SIG-M5 treated with dmso at 0.1 percent for 504 hours (cell line): ENCODE results near the gene LRP6.
"Not testable (repeated sequence)": the region's sequence is repeated elsewhere in the genome, so short reads cannot be mapped to it uniquely, and the experiment has no call there.

ENCODE experiments used
- DNase-seq: peaks from one replicate; lab custom pipeline; 2025; ENCODE audit not compliant: unreplicated experiment; lab: John Stamatoyannopoulos, UW

The LRP6 gene

DNA sequence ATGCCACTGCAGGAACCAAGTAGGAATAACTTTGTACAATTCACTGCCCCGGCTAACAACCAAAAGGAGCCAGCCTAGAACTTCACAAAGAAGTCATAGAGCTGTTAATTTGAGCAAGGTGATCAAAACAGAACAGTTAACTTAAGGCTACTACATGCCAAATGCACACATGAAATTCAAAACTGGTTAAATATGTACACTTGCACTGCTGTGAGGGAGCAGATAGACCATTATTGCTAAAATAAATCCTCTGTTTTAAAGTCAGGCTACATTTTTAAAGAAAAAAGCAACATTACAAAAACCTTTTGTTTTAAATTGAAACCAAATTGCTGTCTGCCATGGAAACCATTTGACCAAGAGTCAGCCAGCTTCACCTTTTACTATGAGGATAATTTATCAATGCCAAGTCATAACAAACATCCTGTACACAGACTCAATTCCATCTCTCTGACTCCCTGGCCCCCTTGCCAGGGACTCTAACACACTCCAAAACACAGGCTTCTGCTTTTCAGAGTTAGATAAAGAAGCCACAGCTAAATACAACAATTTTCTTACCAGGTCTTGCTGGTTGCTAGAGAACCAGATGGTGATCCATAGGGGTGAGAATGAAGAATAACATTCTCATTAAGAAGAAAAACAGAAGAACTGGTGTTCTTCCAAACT, 84.0 kb downstream of the LRP6 start:
- no peak for DNase-seq

GRCh38 chr12:12181511-12181910, 85.3 kb downstream of the LRP6 start:
- DNase-seq, result no peak

- no peak for DNase-seq
These were observed 86.3 kb downstream of the LRP6 start for GRCh38 chr12:12180575-12180974.

GRCh38 chr12:12180136-12180535, 86.7 kb downstream of the LRP6 start:
- no peak for DNase-seq

GRCh38 chr12:12178559-12178958, 88.3 kb downstream of the LRP6 start:
- DNase-seq, result no peak

DNA sequence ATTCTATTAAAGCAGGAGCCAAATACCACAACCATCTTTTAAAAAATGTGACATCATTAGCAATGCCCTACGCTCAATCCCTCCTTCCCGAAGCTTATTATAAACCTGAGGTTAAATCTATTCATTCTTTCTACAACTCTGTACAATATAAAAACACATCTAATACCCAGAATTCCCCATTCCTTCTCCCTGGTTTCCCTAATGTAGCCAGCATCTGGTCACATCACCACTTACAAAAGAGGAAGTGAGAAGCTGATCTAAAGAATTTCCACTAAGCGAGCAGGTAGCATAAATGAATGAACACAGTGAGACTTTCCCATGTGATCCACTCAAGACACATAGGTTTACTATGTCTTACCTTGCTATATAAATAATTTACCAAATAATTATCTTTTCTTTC, 90.4 kb downstream of the LRP6 start:
- no peak for DNase-seq

- DNase-seq, result peak; percentile 37
These were observed 94.8 kb downstream of the LRP6 start for GRCh38 chr12:12171991-12172511.

- no peak for DNase-seq
These were observed 99.0 kb downstream of the LRP6 start for GRCh38 chr12:12167847-12168246.

DNA sequence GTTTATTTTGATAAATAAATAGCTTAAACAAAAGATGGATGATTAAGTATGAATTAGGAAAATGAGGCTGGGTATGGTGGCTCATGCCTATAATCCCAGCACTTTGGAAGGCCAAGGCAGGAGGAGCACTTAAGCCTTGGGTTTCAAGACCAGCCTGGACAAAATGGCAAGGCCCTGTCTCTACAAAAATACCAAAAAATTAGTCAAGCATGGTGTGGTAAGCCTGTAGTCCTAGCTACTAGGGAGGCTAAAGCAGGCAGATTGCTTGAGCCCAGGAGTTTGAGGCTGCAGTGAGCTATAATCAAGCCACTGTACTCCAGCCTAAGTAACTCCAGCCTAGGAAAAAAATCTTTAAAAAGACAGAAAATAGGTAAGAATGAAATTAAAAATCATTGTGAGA, 100.1 kb downstream of the LRP6 start:
- no peak for DNase-seq

GRCh38 chr12:12159988-12160387, 106.9 kb downstream of the LRP6 start:
- no peak for DNase-seq

GRCh38 chr12:12158858-12159257, 108.0 kb downstream of the LRP6 start:
- DNase-seq, result no peak

GRCh38 chr12:12157424-12157823, 109.4 kb downstream of the LRP6 start:
- DNase-seq, result no peak

- no peak for DNase-seq
These were observed 110.0 kb downstream of the LRP6 start for GRCh38 chr12:12156828-12157227.

GRCh38 chr12:12156116-12156515, 110.7 kb downstream of the LRP6 start:
- no peak for DNase-seq

GRCh38 chr12:12153596-12153995, 113.2 kb downstream of the LRP6 start:
- DNase-seq, result no peak

DNA sequence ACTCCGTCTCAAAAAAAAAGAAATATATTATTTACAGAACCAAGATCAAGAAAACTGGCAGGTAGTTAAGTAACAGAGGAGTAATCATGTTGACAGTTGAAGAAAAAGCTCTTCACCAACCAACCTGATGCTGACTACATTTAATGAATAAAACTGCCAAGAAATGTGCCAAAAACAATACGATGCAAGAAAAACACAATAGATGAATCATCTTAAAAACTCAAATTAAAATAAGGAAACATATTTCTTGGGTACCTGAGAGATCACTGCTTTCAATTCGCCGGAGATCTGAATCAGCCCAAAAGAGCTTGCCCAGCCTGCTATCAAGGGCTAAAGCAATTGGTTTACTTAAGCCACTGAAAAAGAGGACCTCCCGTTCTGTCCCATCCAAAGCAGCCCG, 119.7 kb downstream of the LRP6 start:
- no peak for DNase-seq

DNA sequence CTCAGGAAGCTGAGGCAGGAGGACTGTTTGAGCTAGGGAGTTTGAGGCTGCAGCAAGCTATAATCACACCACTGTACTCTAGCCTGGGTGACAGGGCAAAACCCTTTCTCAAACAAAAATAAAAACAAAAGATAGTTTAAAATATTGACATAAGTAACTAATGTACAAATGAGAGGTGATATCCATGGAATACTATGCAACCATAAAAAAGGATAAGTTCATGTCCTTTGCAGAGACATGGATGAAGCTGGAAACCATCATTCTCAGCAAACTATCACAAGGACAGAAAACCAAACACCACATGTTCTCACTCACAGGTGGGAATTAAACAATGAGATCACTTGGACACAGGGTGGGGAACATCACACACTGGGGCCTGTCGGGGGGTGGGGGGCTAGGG, 122.3 kb downstream of the LRP6 start:
- DNase-seq, result not testable (repeated sequence)

DNA sequence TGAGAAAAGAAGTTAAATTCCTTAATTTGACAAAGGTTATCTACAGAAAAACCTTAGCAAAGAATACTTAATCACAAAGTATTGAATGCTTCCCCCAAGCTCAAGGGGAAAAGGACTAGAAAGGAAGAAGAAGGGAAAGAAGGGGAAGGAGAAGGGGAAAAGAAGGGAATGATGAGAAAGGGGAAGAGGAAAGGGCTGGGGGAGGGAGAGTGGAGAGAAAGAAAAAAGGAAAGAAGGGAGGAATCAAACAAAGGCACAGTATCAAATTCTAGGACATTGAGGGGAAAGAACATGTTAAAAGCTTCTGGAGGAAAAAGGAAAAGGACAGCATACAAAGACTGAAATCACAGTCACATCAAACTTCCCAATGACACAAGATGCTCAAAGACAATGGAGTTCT, 125.8 kb downstream of the LRP6 start:
- no peak for DNase-seq

- DNase-seq, result no peak
These were observed 128.4 kb downstream of the LRP6 start for GRCh38 chr12:12138203-12139154.

GRCh38 chr12:12133785-12134184, 133.1 kb downstream of the LRP6 start:
- no peak for DNase-seq

- no peak for DNase-seq
These were observed 133.6 kb downstream of the LRP6 start for GRCh38 chr12:12133259-12133658.

- DNase-seq, result no peak
These were observed 138.2 kb downstream of the LRP6 start for GRCh38 chr12:12128670-12129069.
